Subcutaneous abdominal adipose tissue (tissue), 5 donors: ENCODE data around the gene ERBB2.

Source experiments
- H3K27ac ChIP-seq: one replicate; pipeline ENCODE4 v1.7.0; 2013; ENCODE audit warnings: low read depth, mild to moderate bottlenecking, inconsistent platforms, low read length, moderate library complexity
- H3K27me3 ChIP-seq, 5 donors: one replicate each; pipeline ENCODE4 v1.7.0; 2013; ENCODE audit warnings: low read length in 5 of 5, inconsistent platforms in 1 of 5; ENCODE audit not compliant: control insufficient read depth in 5 of 5, insufficient read depth in 4 of 5
- H3K36me3 ChIP-seq, 5 donors: one replicate each; pipeline ENCODE4 v1.7.0; 2013; ENCODE audit warnings: low read length in 5 of 5; ENCODE audit not compliant: control insufficient read depth in 5 of 5, insufficient read depth in 5 of 5
- H3K4me1 ChIP-seq, 5 donors: one replicate each; pipeline ENCODE4 v1.7.0; 2013; ENCODE audit warnings: low read length in 5 of 5, mild to moderate bottlenecking in 3 of 5, moderate library complexity in 1 of 5; ENCODE audit not compliant: control insufficient read depth in 5 of 5, insufficient read depth in 5 of 5
- H3K4me3 ChIP-seq, 5 donors: one replicate each; pipeline ENCODE4 v1.7.0; 2013; ENCODE audit warnings: low read length in 5 of 5, low read depth in 1 of 5
- H3K9ac ChIP-seq, 5 donors: one replicate each; pipeline ENCODE4 v1.7.0; 2013; ENCODE audit warnings: low read length in 5 of 5, mild to moderate bottlenecking in 4 of 5, moderate library complexity in 3 of 5
- H3K9me3 ChIP-seq, 5 donors: one replicate each; pipeline ENCODE4 v1.7.0; 2013; ENCODE audit warnings: low read length in 5 of 5; ENCODE audit not compliant: control insufficient read depth in 5 of 5
- donor health status: healthy.
- donor health status: healthy.
- donor health status: healthy.
- donor health status: healthy.
- donor health status: healthy.

ERBB2 gene

GRCh38 chr17:39671651-39672521 lies 28.0 kb upstream of the ERBB2 start:
- Histone ChIP-seq H3K27me3 (peaks cover 29 to 47% (median 32%) of the 10 kb centered on the region in 5 donors), H3K4me1 (peaks cover 5 to 42% (median 34%) of the 10 kb centered on the region in 5 donors), H3K9ac (peak overlapping the region in 1 of 5 donors; percentile 7), H3K36me3 (peaks cover 0 to 8% (median 2%) of the 10 kb centered on the region in 5 donors), H3K4me3 (no peak overlapping the region), H3K27ac (no peak overlapping the region), H3K9me3 (no peaks in the 10 kb centered on the region)

- Histone ChIP-seq H3K36me3 (peaks cover 0 to 12% (median 3%) of the 10 kb centered on the region in 5 donors), H3K27ac (no peak overlapping the region), H3K9ac (peak overlapping the region in 1 of 5 donors; percentile 7), H3K27me3 (peaks cover 23 to 40% (median 28%) of the 10 kb centered on the region in 5 donors), H3K4me3 (no peak overlapping the region), H3K9me3 (no peaks in the 10 kb centered on the region), H3K4me1 (peaks cover 5 to 34% (median 28%) of the 10 kb centered on the region in 5 donors)
These were observed 27.1 kb upstream of the ERBB2 start for GRCh38 chr17:39672522-39673334.

GRCh38 chr17:39673335-39674081 lies 26.4 kb upstream of the ERBB2 start:
- Histone ChIP-seq H3K9me3 (no peaks in the 10 kb centered on the region), H3K27ac (no peak overlapping the region), H3K27me3 (peaks cover 19 to 36% (median 28%) of the 10 kb centered on the region in 5 donors), H3K4me3 (no peak overlapping the region), H3K9ac (no peak overlapping the region), H3K4me1 (peaks cover 5 to 27% (median 23%) of the 10 kb centered on the region in 5 donors), H3K36me3 (peaks cover 0 to 17% (median 3%) of the 10 kb centered on the region in 5 donors)

GRCh38 chr17:39674179-39674578 lies 25.7 kb upstream of the ERBB2 start:
- H3K27ac ChIP-seq = no peak overlapping the region
- no peak overlapping the region for H3K4me3 ChIP-seq
- H3K9ac ChIP-seq = no peak overlapping the region
- peaks cover 0 to 18% (median 3%) of the 10 kb centered on the region in 5 donors for H3K36me3 ChIP-seq
- H3K27me3 ChIP-seq = peaks cover 19 to 32% (median 24%) of the 10 kb centered on the region in 5 donors
- H3K4me1 ChIP-seq = peaks cover 3 to 25% (median 20%) of the 10 kb centered on the region in 5 donors
- no peaks in the 10 kb centered on the region for H3K9me3 ChIP-seq

GRCh38 chr17:39674702-39675389 lies 25.0 kb upstream of the ERBB2 start:
- no peak overlapping the region for H3K27ac ChIP-seq
- H3K4me1 ChIP-seq = peaks cover 3 to 31% (median 20%) of the 10 kb centered on the region in 5 donors
- no peak overlapping the region for H3K4me3 ChIP-seq

GRCh38 chr17:39675390-39676082 lies 24.3 kb upstream of the ERBB2 start:
- H3K36me3 ChIP-seq = peaks cover 0 to 30% (median 8%) of the 10 kb centered on the region in 5 donors
- peaks cover 3 to 38% (median 20%) of the 10 kb centered on the region in 5 donors for H3K4me1 ChIP-seq
- no peak overlapping the region for H3K27ac ChIP-seq
- H3K9me3 ChIP-seq = no peaks in the 10 kb centered on the region
- no peak overlapping the region for H3K9ac ChIP-seq
- no peak overlapping the region for H3K4me3 ChIP-seq
- H3K27me3 ChIP-seq = peaks cover 8 to 18% (median 10%) of the 10 kb centered on the region in 5 donors

More at GRCh38 chr17:39674702-39675389, 25.0 kb upstream of the ERBB2 start:
- Histone ChIP-seq H3K9me3 (no peaks in the 10 kb centered on the region), H3K9ac (no peak overlapping the region), H3K27me3 (peaks cover 12 to 25% (median 17%) of the 10 kb centered on the region in 5 donors), H3K36me3 (peaks cover 0 to 25% (median 8%) of the 10 kb centered on the region in 5 donors)

- H3K4me3 ChIP-seq = no peak overlapping the region
- peaks cover 3 to 39% (median 20%) of the 10 kb centered on the region in 5 donors for H3K4me1 ChIP-seq
- H3K27ac ChIP-seq = no peak overlapping the region
- H3K9ac ChIP-seq = no peak overlapping the region
- peaks cover 1 to 10% (median 4%) of the 10 kb centered on the region in 5 donors for H3K27me3 ChIP-seq
- H3K9me3 ChIP-seq = no peaks in the 10 kb centered on the region
- peaks cover 0 to 37% (median 13%) of the 10 kb centered on the region in 5 donors for H3K36me3 ChIP-seq
These were observed 23.6 kb upstream of the ERBB2 start for GRCh38 chr17:39676198-39676819.

GRCh38 chr17:39677072-39677471 lies 22.8 kb upstream of the ERBB2 start:
- Histone ChIP-seq H3K27me3 (peaks cover 0 to 3% (median 0%) of the 10 kb centered on the region in 5 donors), H3K27ac (no peak overlapping the region), H3K9me3 (no peaks in the 10 kb centered on the region), H3K4me1 (peaks cover 3 to 34% (median 14%) of the 10 kb centered on the region in 5 donors), H3K4me3 (no peak overlapping the region), H3K36me3 (peaks cover 0 to 37% (median 13%) of the 10 kb centered on the region in 5 donors), H3K9ac (no peak overlapping the region)
